B cell (primary cell): ENCODE measurements around the gene RACK1. TPM values are rescaled to one million over a fixed set of nuclear protein-coding genes. Genes with fewer than 3 reads are reported as not detected.
A peak's percentile ranks its signal among the peaks of the same experiment; 100 is the strongest.

Source experiments
- ATAC-seq: fragments of 200-7000 bp; cut with Tn5 transposase; one replicate; pipeline ENCODE4 v1.10.0; 2021; ENCODE audit warnings: low read depth, mild to moderate bottlenecking, moderate number of reproducible peaks, moderate library complexity
- CTCF ChIA-PET: fragments of 350-600 bp; sonication (Branson Sonifier 250); formaldehyde crosslinking; loops from one replicate; lab custom pipeline; 2021; ENCODE audit warnings: antibody characterized with exemption, inconsistent platforms; lab: Charles Lee
- POLR2A ChIA-PET: fragments of 350-600 bp; sonication (Branson Sonifier 250); formaldehyde crosslinking; loops from one replicate; lab custom pipeline; 2021; ENCODE audit warnings: antibody characterized with exemption; lab: Charles Lee
- DNase-seq: peaks from one replicate; pipeline ENCODE4 v3.0.0; 2013
- H2AFZ ChIP-seq: 2 replicates; pipeline ENCODE4 v1.6.1; 2012; ENCODE audit warnings: mild to moderate bottlenecking, low read depth, low read length; ENCODE audit not compliant: insufficient read depth, poor library complexity, severe bottlenecking
- H3K27ac ChIP-seq, 2 donors: 1 replicate in 1 of 2; 2 replicates in 1 of 2; pipeline ENCODE4 v1.5.1; 2012 to 2013; ENCODE audit warnings: low read length in 2 of 2, mild to moderate bottlenecking in 2 of 2, moderate library complexity in 1 of 2
- H3K27me3 ChIP-seq, 4 experiments: fragments of 200-600 bp in 1 of 4; sonication (generic) in 1 of 4; replicated peaks in 1 of 4; 1 replicate in 2 of 4; 2 replicates in 2 of 4; pipeline versions ENCODE4 v1.6.1 to v1.7.0; 2013 to 2016; ENCODE audit warnings: low read length in 3 of 4, mild to moderate bottlenecking in 2 of 4, mixed read lengths in 1 of 4, moderate library complexity in 1 of 4; ENCODE audit not compliant: insufficient read depth in 4 of 4, control insufficient read depth in 3 of 4; ENCODE audit errors: control extremely low read depth in 1 of 4
- H3K36me3 ChIP-seq, 2 experiments: replicated peaks in 1 of 2; 1 replicate in 1 of 2; 2 replicates in 1 of 2; pipeline versions ENCODE4 v1.6.1 to v1.7.1; 2013; ENCODE audit warnings: low read length in 1 of 2; ENCODE audit not compliant: insufficient read depth in 2 of 2, control insufficient read depth in 1 of 2; ENCODE audit errors: control extremely low read depth in 1 of 2, extremely low read depth in 1 of 2
- H3K4me1 ChIP-seq, 2 donors: fragments of 200-600 bp in 1 of 2; sonication (generic) in 1 of 2; 1 replicate in 1 of 2; 2 replicates in 1 of 2; pipeline versions ENCODE4 v1.5.1 to v1.6.1; 2013 to 2017; ENCODE audit warnings: low read length in 2 of 2; ENCODE audit not compliant: control insufficient read depth in 2 of 2, insufficient read depth in 2 of 2
- H3K4me2 ChIP-seq: replicated peaks from 2 replicates; pipeline ENCODE3; 2012; ENCODE audit warnings: mild to moderate bottlenecking, low read depth, low read length; ENCODE audit not compliant: poor library complexity, severe bottlenecking
- H3K4me3 ChIP-seq, 5 experiments: fragments of 200-600 bp in 1 of 5; sonication (generic) in 1 of 5; 1 replicate in 3 of 5; 2 replicates in 2 of 5; pipeline versions ENCODE4 v1.5.1 to v1.7.0; 2011 to 2016; ENCODE audit warnings: low read length in 4 of 5, mild to moderate bottlenecking in 4 of 5, low read depth in 2 of 5, control low read depth in 1 of 5, moderate library complexity in 1 of 5; ENCODE audit not compliant: insufficient read depth in 1 of 5; ENCODE audit errors: control extremely low read depth in 1 of 5, extremely low read depth in 1 of 5
- H3K79me2 ChIP-seq: fragments of 200-600 bp; sonication (generic); one replicate; pipeline ENCODE4 v1.6.0; 2016; ENCODE audit warnings: low read length; ENCODE audit not compliant: control insufficient read depth, insufficient read depth
- H3K9ac ChIP-seq: fragments of 200-600 bp; sonication (generic); 2 replicates; pipeline ENCODE4 v1.6.1; 2017; ENCODE audit warnings: mild to moderate bottlenecking, low read length, moderate library complexity
- H3K9me3 ChIP-seq, 3 donors: one replicate each; pipeline versions ENCODE4 v1.6.1 to v1.7.1; 2013; ENCODE audit warnings: low read length in 2 of 3; ENCODE audit not compliant: control insufficient read depth in 2 of 3, insufficient read depth in 1 of 3; ENCODE audit errors: control extremely low read depth in 1 of 3
- H4K20me1 ChIP-seq: 2 replicates; pipeline ENCODE4 v1.6.0; 2012; ENCODE audit warnings: mild to moderate bottlenecking, low read length; ENCODE audit not compliant: insufficient read depth, control insufficient read depth, poor library complexity, severe bottlenecking
- H3K27ac Mint-ChIP-seq: one replicate; pipeline ENCODE4 v1.8.0; 2021; ENCODE audit warnings: mixed read lengths
- H3K27me3 Mint-ChIP-seq: one replicate; pipeline ENCODE4 v1.8.0; 2021; ENCODE audit warnings: mixed read lengths
- H3K4me1 Mint-ChIP-seq: one replicate; pipeline ENCODE4 v1.8.0; 2021; ENCODE audit warnings: mixed read lengths
- H3K4me3 Mint-ChIP-seq: one replicate; pipeline ENCODE4 v1.8.0; 2021; ENCODE audit warnings: mixed read lengths
- H3K9me3 Mint-ChIP-seq: one replicate; pipeline ENCODE4 v1.8.0; 2022; ENCODE audit warnings: mixed read lengths; ENCODE audit not compliant: insufficient read depth
- EZH2 ChIP-seq: IDR thresholded peaks from 2 replicates; pipeline ENCODE4 v1.6.1; 2012; ENCODE audit warnings: borderline replicate concordance, low read depth, mild to moderate bottlenecking, moderate library complexity, low read length; ENCODE audit not compliant: insufficient read depth, poor library complexity, severe bottlenecking
- WGBS: methylation state at CpG from one replicate; pipeline ENCODE4 v1.1.5; 2013; ENCODE audit warnings: missing lambda C conversion rate; ENCODE audit not compliant: insufficient coverage; 5-methylcytosine and 5-hydroxymethylcytosine counted together
- intact Hi-C: fragments of 100-400 bp; cut with micrococcal nuclease; formaldehyde crosslinking; loops from one replicate; pipeline ENCODE4 v1.10.0; 2022
- polyA plus RNA-seq: library from polyadenylated mRNA; depleted of rRNA; stranded (reverse); fragments of >200 nt; gene quantifications from 2 replicates; pipeline ENCODE4 v1.2.3, GENCODE V29; 2012
- total RNA-seq, 2 donors: library from RNA; stranded (reverse); fragments of 120-200 nt in 1 of 2; gene quantifications; 1 replicate in 1 of 2; 2 replicates in 1 of 2; pipeline versions ENCODE4 v1.2.3 to v1.2.4, GENCODE V29; 2013 to 2022
- TF ChIP-seq, protein P1 (sequence below): fragments of 200-600 bp; IDR thresholded peaks from one replicate; pipeline ENCODE4 v1.8.0; 2022; ENCODE audit warnings: antibody characterized with exemption, mild to moderate bottlenecking

Gene RACK1
- total and polyA plus RNA-seq, 2 donors (not counting 1 experiment from before 2014, with no cell fraction given), result 2,047 to 4,130 TPM

DNA sequence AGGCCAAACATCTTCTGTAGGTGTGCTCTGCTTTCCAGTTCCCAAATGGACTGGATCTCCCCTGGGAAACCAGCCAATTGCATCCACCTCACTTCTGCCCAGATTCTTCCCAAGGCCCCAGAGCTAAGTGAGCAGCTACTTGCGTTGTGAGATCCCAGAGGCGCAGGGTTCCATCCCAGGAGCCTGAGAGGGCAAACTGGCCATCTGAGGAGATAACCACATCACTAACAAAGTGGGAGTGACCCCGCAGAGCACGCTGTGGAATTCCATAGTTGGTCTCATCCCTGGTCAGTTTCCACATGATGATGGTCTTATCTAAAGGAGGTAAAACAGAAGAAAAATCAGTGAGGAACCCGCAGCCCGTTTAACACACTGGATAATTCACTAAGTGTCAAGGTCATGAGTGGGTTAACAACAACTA, 1.7 kb downstream of the RACK1 start:
- Mint-ChIP-seq H3K9me3 (no peaks in the 10 kb centered on the region), H3K27ac (peak overlapping the region; percentile 96), H3K4me1 (peaks cover 56% of the 10 kb centered on the region), H3K4me3 (peak overlapping the region; percentile 99), H3K27me3 (no peaks in the 10 kb centered on the region)
- CTCF ChIA-PET, result interaction anchor here (1.4 to 3.1 kb wide), 4 partner anchors 16 to 58 kb away, joined by 3 to 9 read pairs (median 4); partner anchors contain the start of gene TRIM41
- POLR2A ChIA-PET, result interaction anchor here (0.7 to 6.9 kb wide), 3 partner anchors 13 to 19 kb away, joined by 3 to 46 read pairs (median 45); partner anchors contain the start of genes TRIM41 and TRIM52
- Histone ChIP-seq H3K27ac (peak overlapping the region in 1 of 2 donors; percentile 84), H4K20me1 (peaks cover 55% of the 10 kb centered on the region), H3K9me3 (no peaks in the 10 kb centered on the region), H3K4me1 (peaks cover 32 to 45% of the 10 kb centered on the region in 2 donors), H3K4me3 (peak overlapping the region; percentile 70 to 99 (median 98)), H3K9ac (peak overlapping the region; percentile 76), H3K4me2 (peak overlapping the region; percentile 83), H3K27me3 (no peaks in the 10 kb centered on the region), H3K79me2 (peaks cover 57% of the 10 kb centered on the region), H2AFZ (no peak overlapping the region), H3K36me3 (peaks cover 10 to 54% of the 10 kb centered on the region in 2 experiments)
- TF ChIP-seq, protein P1, sequence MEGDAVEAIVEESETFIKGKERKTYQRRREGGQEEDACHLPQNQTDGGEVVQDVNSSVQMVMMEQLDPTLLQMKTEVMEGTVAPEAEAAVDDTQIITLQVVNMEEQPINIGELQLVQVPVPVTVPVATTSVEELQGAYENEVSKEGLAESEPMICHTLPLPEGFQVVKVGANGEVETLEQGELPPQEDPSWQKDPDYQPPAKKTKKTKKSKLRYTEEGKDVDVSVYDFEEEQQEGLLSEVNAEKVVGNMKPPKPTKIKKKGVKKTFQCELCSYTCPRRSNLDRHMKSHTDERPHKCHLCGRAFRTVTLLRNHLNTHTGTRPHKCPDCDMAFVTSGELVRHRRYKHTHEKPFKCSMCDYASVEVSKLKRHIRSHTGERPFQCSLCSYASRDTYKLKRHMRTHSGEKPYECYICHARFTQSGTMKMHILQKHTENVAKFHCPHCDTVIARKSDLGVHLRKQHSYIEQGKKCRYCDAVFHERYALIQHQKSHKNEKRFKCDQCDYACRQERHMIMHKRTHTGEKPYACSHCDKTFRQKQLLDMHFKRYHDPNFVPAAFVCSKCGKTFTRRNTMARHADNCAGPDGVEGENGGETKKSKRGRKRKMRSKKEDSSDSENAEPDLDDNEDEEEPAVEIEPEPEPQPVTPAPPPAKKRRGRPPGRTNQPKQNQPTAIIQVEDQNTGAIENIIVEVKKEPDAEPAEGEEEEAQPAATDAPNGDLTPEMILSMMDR, result no peak
- no peak for TF ChIP-seq EZH2
- intact Hi-C loops, result loop anchor here (5.0 kb wide), 2 partner anchors 35 to 440 kb away; partner anchors contain the start of genes MGAT1 and TRIM7
- ATAC-seq (no peak), DNase-seq (no peak)
- 61% methylated on average over 3 of the region's 6 CpGs for whole genome bisulfite sequencing

DNA sequence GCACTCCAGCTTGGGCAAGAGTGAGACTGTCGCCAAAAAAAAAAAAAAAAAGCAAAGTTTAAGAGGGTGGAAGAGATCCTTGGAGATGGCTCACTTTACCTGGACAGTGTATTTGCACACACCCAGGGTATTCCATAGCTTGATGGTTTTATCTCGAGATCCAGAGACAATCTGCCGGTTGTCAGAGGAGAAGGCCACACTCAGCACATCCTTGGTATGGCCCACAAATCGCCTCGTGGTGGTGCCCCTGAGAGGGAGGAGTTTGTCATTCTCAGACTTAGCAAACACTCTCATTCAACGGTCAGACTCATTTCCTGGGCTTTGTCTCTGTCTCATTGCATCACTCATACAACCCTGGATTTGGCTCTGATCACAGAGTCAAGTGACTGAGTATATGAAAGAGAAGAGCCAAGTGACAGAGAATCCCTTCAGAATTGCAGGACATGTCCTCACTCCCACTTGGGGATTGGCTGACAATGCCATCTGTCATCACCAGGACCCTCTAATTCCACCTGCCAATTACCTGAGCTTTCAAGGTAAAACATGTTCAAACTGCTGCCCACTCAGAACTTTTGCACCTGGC, 2.2 kb downstream of the RACK1 start:
- no peak for TF ChIP-seq EZH2
- TF ChIP-seq, protein P1, result no peak
- H3K27ac Mint-ChIP-seq, result peak overlapping the region; percentile 96

More for the DNA sequence above, 2.2 kb downstream of the RACK1 start:
- H3K4me3 ChIP-seq, result peak overlapping the region in 1 of 5 experiments; percentile 70
- H3K9ac ChIP-seq, result peak overlapping the region; percentile 76
- H3K27ac ChIP-seq, result peak overlapping the region in 1 of 2 donors; percentile 84
- peaks cover 56% of the 10 kb centered on the region for H3K4me1 Mint-ChIP-seq
- peak overlapping the region; percentile 83 for H3K4me2 ChIP-seq
- H3K4me3 Mint-ChIP-seq, result peak overlapping the region; percentile 99
- no peak for ATAC-seq
- no peak overlapping the region for H2AFZ ChIP-seq
- H4K20me1 ChIP-seq, result peaks cover 60% of the 10 kb centered on the region
- H3K9me3 Mint-ChIP-seq, result no peaks in the 10 kb centered on the region
- no peaks in the 10 kb centered on the region for H3K9me3 ChIP-seq
- CTCF ChIA-PET, result interaction anchor here (0.8 to 3.1 kb wide), 4 partner anchors 16 to 57 kb away, joined by 3 to 9 read pairs (median 4); partner anchors contain the start of gene TRIM41
- intact Hi-C loops, result loop anchor here (5.0 kb wide), 2 partner anchors 34 to 439 kb away; partner anchors contain the start of genes MGAT1 and TRIM7
- 33% methylated on average over 5 of the region's 6 CpGs for WGBS
- peaks cover 29 to 39% of the 10 kb centered on the region in 2 donors for H3K4me1 ChIP-seq
- POLR2A ChIA-PET, result interaction anchor here (0.7 to 6.9 kb wide), 3 partner anchors 12 to 20 kb away, joined by 3 to 46 read pairs (median 45); partner anchors contain the start of genes TRIM41 and TRIM52
- peaks cover 10 to 60% of the 10 kb centered on the region in 2 experiments for H3K36me3 ChIP-seq
- H3K27me3 ChIP-seq, result no peaks in the 10 kb centered on the region
- no peaks in the 10 kb centered on the region for H3K27me3 Mint-ChIP-seq
- peaks cover 51% of the 10 kb centered on the region for H3K79me2 ChIP-seq
- no peak for DNase-seq
